ENCODE results near the gene CDK5R2.

CDK5R2 gene

GRCh38 chr2:218954541-218955300, 4.7 kb upstream of the CDK5R2 start:
- POLR2A ChIA-PET = no interaction called here
- no peak for DNase-seq (ENCODE audit: extremely low spot score)
- CTCF ChIA-PET = interaction anchor here (1.5 to 15.3 kb wide), 2 partner anchors 25 to 57 kb away, joined by 3 to 92 read pairs; no protein-coding TSS in a partner anchor
- no peak for TF ChIP-seq CTCF (IDR thresholded peaks at IDR 0.05; ENCODE audit: control extremely low read depth, extremely low read depth, low read depth, missing control alignments)

- CTCF ChIA-PET = interaction anchor here (1.5 to 15.3 kb wide), 2 partner anchors 23 to 58 kb away, joined by 3 to 92 read pairs; no protein-coding TSS in a partner anchor
- POLR2A ChIA-PET = no interaction called here
- no peak for TF ChIP-seq CTCF (IDR thresholded peaks at IDR 0.05; ENCODE audit: control extremely low read depth, extremely low read depth, low read depth, missing control alignments)
- no peak for DNase-seq (ENCODE audit: extremely low spot score)
Measured at GRCh38 chr2:218956039-218956438, 3.4 kb upstream of the CDK5R2 start.

- ChIA-PET CTCF (interaction anchor here (0.9 to 15.3 kb wide), 6 partner anchors 22 to 162 kb away, joined by 3 to 92 read pairs (median 4); no protein-coding TSS in a partner anchor), POLR2A (no interaction called here)
- TF ChIP-seq CTCF (IDR thresholded peaks at IDR 0.05; ENCODE audit: control extremely low read depth, extremely low read depth, low read depth, missing control alignments) = no peak
Measured at GRCh38 chr2:218957671-218958070, 1.8 kb upstream of the CDK5R2 start.

GRCh38 chr2:218958276-218958675, 1.2 kb upstream of the CDK5R2 start:
- POLR2A ChIA-PET = no interaction called here
- CTCF ChIA-PET = interaction anchor here (0.9 to 15.3 kb wide), 7 partner anchors 17 to 161 kb away, joined by 3 to 92 read pairs (median 4); no protein-coding TSS in a partner anchor
- TF ChIP-seq CTCF (IDR thresholded peaks at IDR 0.05; ENCODE audit: control extremely low read depth, extremely low read depth, low read depth, missing control alignments) = no peak
- no peak for DNase-seq (ENCODE audit: extremely low spot score)

More at GRCh38 chr2:218957671-218958070, 1.8 kb upstream of the CDK5R2 start:
- no peak for DNase-seq (ENCODE audit: extremely low spot score)

GRCh38 chr2:218959761-218960308, 369 bp downstream of the CDK5R2 start:
- DNase-seq (ENCODE audit: extremely low spot score) = peak; percentile 32
- CTCF ChIA-PET = interaction anchor here (0.7 to 15.3 kb wide), 10 partner anchors 8 to 144 kb away, joined by 3 to 92 read pairs (median 4); partner anchors contain the start of gene IHH
- no peak for TF ChIP-seq CTCF (IDR thresholded peaks at IDR 0.05; ENCODE audit: control extremely low read depth, extremely low read depth, low read depth, missing control alignments)
- POLR2A ChIA-PET = no interaction called here

GRCh38 chr2:218960309-218961165, 1.1 kb downstream of the CDK5R2 start:
- no peak for DNase-seq (ENCODE audit: extremely low spot score)
- POLR2A ChIA-PET = no interaction called here

More at GRCh38 chr2:218960309-218961165, 1.1 kb downstream of the CDK5R2 start:
- CTCF ChIA-PET = interaction anchor here (1.0 to 15.3 kb wide), 3 partner anchors 19 to 100 kb away, joined by 3 to 92 read pairs (median 4); partner anchors contain the start of gene IHH
- TF ChIP-seq CTCF (IDR thresholded peaks at IDR 0.05; ENCODE audit: control extremely low read depth, extremely low read depth, low read depth, missing control alignments) = no peak

Measured in GM10248 (cell line).